Liver (tissue), 9 donors: ENCODE measurements around the gene DTNA. TPM values are rescaled to one million over a fixed set of nuclear protein-coding genes. Genes with fewer than 3 reads are reported as not detected.
"Not testable (repeated sequence)": the region's sequence is repeated elsewhere in the genome, so short reads cannot be mapped to it uniquely, and the experiment has no call there.

ENCODE experiments used
- DNase-seq: peaks from one replicate; pipeline ENCODE4 v3.0.0-alpha.2; 2017; ENCODE audit warnings: low spot score
- H3K27ac ChIP-seq, 2 donors: one replicate each; pipeline ENCODE4 v1.7.0; 2013; ENCODE audit warnings: inconsistent platforms in 2 of 2, low read length in 2 of 2, control low read depth in 1 of 2, low read depth in 1 of 2, mild to moderate bottlenecking in 1 of 2
- H3K27me3 ChIP-seq, 4 donors: one replicate each; pipeline versions ENCODE4 v1.6.1 to v1.7.0; 2013; ENCODE audit warnings: low read length in 3 of 4, inconsistent platforms in 1 of 4, mild to moderate bottlenecking in 1 of 4, moderate library complexity in 1 of 4; ENCODE audit not compliant: control insufficient read depth in 4 of 4, insufficient read depth in 4 of 4
- H3K36me3 ChIP-seq, 4 donors: one replicate each; pipeline versions ENCODE4 v1.6.1 to v1.7.0; 2013; ENCODE audit warnings: low read length in 3 of 4, mild to moderate bottlenecking in 3 of 4, low read depth in 1 of 4, moderate library complexity in 1 of 4; ENCODE audit not compliant: control insufficient read depth in 4 of 4, insufficient read depth in 3 of 4
- H3K4me1 ChIP-seq, 4 donors: one replicate each; pipeline versions ENCODE4 v1.6.1 to v1.7.0; 2013; ENCODE audit warnings: low read length in 3 of 4, mild to moderate bottlenecking in 3 of 4, moderate library complexity in 1 of 4; ENCODE audit not compliant: control insufficient read depth in 4 of 4, insufficient read depth in 4 of 4
- H3K4me3 ChIP-seq, 3 donors: one replicate each; pipeline versions ENCODE4 v1.6.1 to v1.7.0; 2013; ENCODE audit warnings: low read length in 3 of 3, control low read depth in 1 of 3, low read depth in 1 of 3, mild to moderate bottlenecking in 1 of 3
- H3K9ac ChIP-seq, 2 donors: one replicate each; pipeline ENCODE4 v1.7.0; 2013; ENCODE audit warnings: low read length in 2 of 2, mild to moderate bottlenecking in 2 of 2, moderate library complexity in 2 of 2, control low read depth in 1 of 2, low read depth in 1 of 2
- H3K9me3 ChIP-seq, 4 donors: one replicate each; pipeline versions ENCODE4 v1.6.1 to v1.7.0; 2013; ENCODE audit warnings: low read length in 3 of 4; ENCODE audit not compliant: control insufficient read depth in 4 of 4
- CTCF ChIP-seq: fragments of 150-350 bp; IDR thresholded peaks from 2 replicates; pipeline ENCODE4 v1.5.1; 2017; ENCODE audit warnings: improper control_type of control experiment, low read depth, low read length; ENCODE audit not compliant: missing input control
- EGR1 ChIP-seq, 2 donors: IDR thresholded peaks; 2 replicates each; pipeline ENCODE4 v1.6.1; 2016 to 2018; ENCODE audit warnings: antibody characterized with exemption in 2 of 2, low read depth in 2 of 2
- FOXA2 ChIP-seq: IDR thresholded peaks from 2 replicates; pipeline ENCODE4 v1.6.1; 2016; ENCODE audit warnings: antibody characterized with exemption
- GABPA ChIP-seq, 2 donors: IDR thresholded peaks in 1 of 2; conservative IDR thresholded peaks in 1 of 2; 2 replicates each; pipeline ENCODE4 v1.6.1; 2016; ENCODE audit warnings: antibody characterized with exemption in 2 of 2, mild to moderate bottlenecking in 1 of 2, moderate library complexity in 1 of 2
- HNF4A ChIP-seq, 2 donors: conservative IDR thresholded peaks; 2 replicates each; pipeline ENCODE4 v1.6.1; 2016; ENCODE audit warnings: antibody characterized with exemption in 2 of 2, mild to moderate bottlenecking in 2 of 2
- HNF4G ChIP-seq: IDR thresholded peaks from 2 replicates; pipeline ENCODE4 v1.6.1; 2016; ENCODE audit warnings: antibody characterized with exemption
- JUND ChIP-seq, 2 donors: IDR thresholded peaks; 2 replicates each; pipeline ENCODE4 v1.6.1; 2016; ENCODE audit warnings: antibody characterized with exemption in 2 of 2
- MAX ChIP-seq: IDR thresholded peaks from 2 replicates; pipeline ENCODE4 v1.6.1; 2016; ENCODE audit warnings: antibody characterized with exemption
- NR2F2 ChIP-seq: IDR thresholded peaks from 2 replicates; pipeline ENCODE4 v1.6.1; 2016; ENCODE audit warnings: antibody characterized with exemption
- RXRA ChIP-seq, 2 donors: IDR thresholded peaks; 2 replicates each; pipeline ENCODE4 v1.6.1; 2017 to 2018; ENCODE audit warnings: antibody characterized with exemption in 2 of 2, mild to moderate bottlenecking in 1 of 2
- SP1 ChIP-seq: IDR thresholded peaks from 2 replicates; pipeline ENCODE4 v1.6.1; 2018; ENCODE audit warnings: antibody characterized with exemption, mild to moderate bottlenecking
- TAF1 ChIP-seq: conservative IDR thresholded peaks from 2 replicates; pipeline ENCODE4 v1.6.1; 2016; ENCODE audit warnings: antibody characterized with exemption, mild to moderate bottlenecking
- YY1 ChIP-seq: IDR thresholded peaks from 2 replicates; pipeline ENCODE4 v1.6.1; 2016; ENCODE audit warnings: antibody characterized with exemption, mild to moderate bottlenecking
- ZBTB33 ChIP-seq: IDR thresholded peaks from 2 replicates; pipeline ENCODE4 v1.6.1; 2016; ENCODE audit warnings: antibody characterized with exemption
- WGBS: extraction: QIAGEN DNeasy Blood & Tissue Kit; methylation state at CpG from one replicate; pipeline ENCODE4 v1.1.7; 2013; 5-methylcytosine and 5-hydroxymethylcytosine counted together
- polyA plus RNA-seq, 2 donors: library from polyadenylated mRNA; stranded (reverse) in 1 of 2; unstranded in 1 of 2; fragments of 200-250 nt in 1 of 2; fragments of >200 nt in 1 of 2; fragmentation: Nextera tagmentation in 1 of 2; extraction: Ambion mirVana in 1 of 2; gene quantifications; one replicate each; pipeline versions ENCODE4 v1.2.1 to v1.2.3, GENCODE V29; 2013 to 2015
- total RNA-seq, 2 donors: library from RNA; depleted of rRNA; stranded (reverse); fragments of >200 nt; gene quantifications; one replicate each; pipeline ENCODE4 v1.2.3, GENCODE V29; 2014
- TF ChIP-seq, protein P1 (sequence below): IDR thresholded peaks from 2 replicates; pipeline ENCODE4 v1.6.1; 2016; ENCODE audit warnings: antibody characterized with exemption, mild to moderate bottlenecking
- donor health status: healthy.
- donor health status: healthy.
- donor health status: healthy.
- donor health status: healthy.
- donor health status: healthy.

The DTNA gene
- total and polyA plus RNA-seq, 4 donors: 0.33 to 3.2 (median 1.4) TPM

GRCh38 chr18:34723143-34723542 is 13.0 kb downstream of the DTNA start:
- Histone ChIP-seq H3K27me3 (no peaks in the 10 kb centered on the region), H3K4me3 (no peak overlapping the region), H3K9me3 (no peaks in the 10 kb centered on the region), H3K36me3 (no peaks in the 10 kb centered on the region), H3K27ac (no peak overlapping the region), H3K9ac (no peak overlapping the region), H3K4me1 (no peaks in the 10 kb centered on the region)
- 57% methylated on average over 3 of the region's 3 CpGs for WGBS
- DNase-seq: no peak
- no peak for TF ChIP-seq HNF4A (conservative IDR thresholded peaks at IDR 0.05)
- no peak for TF ChIP-seq CTCF

DNA sequence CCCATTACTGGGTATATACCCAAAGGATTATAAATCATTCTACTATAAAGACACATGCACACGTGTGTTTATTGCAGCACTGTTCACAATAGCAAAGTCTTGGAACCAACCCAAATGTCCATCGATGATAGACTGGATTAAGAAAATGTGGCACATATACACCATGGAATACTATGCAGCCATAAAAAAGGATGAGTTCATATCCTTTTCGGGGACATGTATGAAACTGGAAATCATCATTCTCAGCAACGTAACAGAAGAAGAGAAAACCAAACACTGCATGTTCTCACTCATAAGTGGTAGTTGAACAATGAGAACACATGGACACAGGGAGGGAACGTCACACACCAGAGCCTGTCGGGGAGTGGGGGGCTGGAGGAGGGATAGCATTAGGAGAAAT is 15.6 kb downstream of the DTNA start:
- not testable (repeated sequence) for H3K27ac ChIP-seq, H3K9me3 ChIP-seq, H3K9ac ChIP-seq, H3K27me3 ChIP-seq, H3K4me3 ChIP-seq, H3K36me3 ChIP-seq, H3K4me1 ChIP-seq, DNase-seq
- WGBS: 92% methylated on average over 6 of the region's 6 CpGs

DNA sequence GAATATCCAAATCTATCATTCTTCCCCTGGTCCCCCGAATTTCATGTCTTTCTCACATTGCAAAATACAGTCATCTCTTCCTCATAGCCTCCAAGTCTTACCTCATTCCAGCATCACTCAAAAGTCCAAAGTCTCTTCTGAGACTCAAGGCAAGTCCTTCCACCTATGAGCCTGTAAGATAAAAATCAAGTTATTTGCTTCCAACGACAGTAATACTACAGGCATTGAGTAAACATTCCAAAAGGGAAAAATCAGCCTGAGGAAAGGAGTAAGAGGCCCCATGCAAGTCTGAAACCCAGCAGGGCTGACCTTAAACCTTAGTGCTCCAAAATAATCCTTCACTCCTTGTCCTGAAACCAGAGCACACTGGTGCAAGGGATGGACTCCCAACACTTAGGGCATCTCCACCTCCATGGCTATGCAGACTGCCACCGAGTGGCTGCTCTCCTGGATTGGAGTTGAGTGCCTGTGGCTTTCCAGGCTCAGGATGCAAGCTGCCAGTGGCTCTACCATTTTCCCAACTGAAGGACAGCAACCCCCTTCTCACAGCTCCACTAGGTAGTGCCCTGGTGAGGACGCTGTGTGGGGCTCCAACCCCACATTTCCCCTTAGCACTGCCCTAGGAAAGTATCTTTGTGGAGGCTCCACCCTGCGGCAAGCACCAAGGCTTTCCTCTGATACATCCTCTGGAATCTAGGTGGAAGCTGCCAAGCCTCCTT is 16.3 kb downstream of the DTNA start:
- DNase-seq: no peak
- 77% methylated on average over 5 of the region's 5 CpGs for WGBS
- no peak overlapping the region for H3K27ac ChIP-seq

More for the DNA sequence above, 16.3 kb downstream of the DTNA start:
- Histone ChIP-seq H3K4me1 (peaks cover 0 to 1% (median 0%) of the 10 kb centered on the region in 4 donors), H3K36me3 (no peaks in the 10 kb centered on the region), H3K27me3 (no peaks in the 10 kb centered on the region), H3K9ac (no peak overlapping the region), H3K4me3 (no peak overlapping the region), H3K9me3 (no peaks in the 10 kb centered on the region)
- TF ChIP-seq NR2F2 (no peak), MAX (no peak), EGR1 (IDR thresholded peaks at IDR 0.05; ENCODE audit: low read depth in 2 of 2) (no peak), JUND (IDR thresholded peaks at IDR 0.05) (no peak), FOXA2 (no peak), SP1 (no peak), HNF4G (no peak), GABPA (IDR thresholded peaks at IDR 0.05 in 1 of 2, conservative IDR thresholded peaks at IDR 0.05 in 1 of 2) (no peak), TAF1 (no peak), YY1 (no peak), HNF4A (conservative IDR thresholded peaks at IDR 0.05) (no peak), RXRA (IDR thresholded peaks at IDR 0.05) (no peak), ZBTB33 (no peak)
- TF ChIP-seq, protein P1, sequence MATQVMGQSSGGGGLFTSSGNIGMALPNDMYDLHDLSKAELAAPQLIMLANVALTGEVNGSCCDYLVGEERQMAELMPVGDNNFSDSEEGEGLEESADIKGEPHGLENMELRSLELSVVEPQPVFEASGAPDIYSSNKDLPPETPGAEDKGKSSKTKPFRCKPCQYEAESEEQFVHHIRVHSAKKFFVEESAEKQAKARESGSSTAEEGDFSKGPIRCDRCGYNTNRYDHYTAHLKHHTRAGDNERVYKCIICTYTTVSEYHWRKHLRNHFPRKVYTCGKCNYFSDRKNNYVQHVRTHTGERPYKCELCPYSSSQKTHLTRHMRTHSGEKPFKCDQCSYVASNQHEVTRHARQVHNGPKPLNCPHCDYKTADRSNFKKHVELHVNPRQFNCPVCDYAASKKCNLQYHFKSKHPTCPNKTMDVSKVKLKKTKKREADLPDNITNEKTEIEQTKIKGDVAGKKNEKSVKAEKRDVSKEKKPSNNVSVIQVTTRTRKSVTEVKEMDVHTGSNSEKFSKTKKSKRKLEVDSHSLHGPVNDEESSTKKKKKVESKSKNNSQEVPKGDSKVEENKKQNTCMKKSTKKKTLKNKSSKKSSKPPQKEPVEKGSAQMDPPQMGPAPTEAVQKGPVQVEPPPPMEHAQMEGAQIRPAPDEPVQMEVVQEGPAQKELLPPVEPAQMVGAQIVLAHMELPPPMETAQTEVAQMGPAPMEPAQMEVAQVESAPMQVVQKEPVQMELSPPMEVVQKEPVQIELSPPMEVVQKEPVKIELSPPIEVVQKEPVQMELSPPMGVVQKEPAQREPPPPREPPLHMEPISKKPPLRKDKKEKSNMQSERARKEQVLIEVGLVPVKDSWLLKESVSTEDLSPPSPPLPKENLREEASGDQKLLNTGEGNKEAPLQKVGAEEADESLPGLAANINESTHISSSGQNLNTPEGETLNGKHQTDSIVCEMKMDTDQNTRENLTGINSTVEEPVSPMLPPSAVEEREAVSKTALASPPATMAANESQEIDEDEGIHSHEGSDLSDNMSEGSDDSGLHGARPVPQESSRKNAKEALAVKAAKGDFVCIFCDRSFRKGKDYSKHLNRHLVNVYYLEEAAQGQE: no peak
